Glomerular visceral epithelial cell (primary cell): ENCODE results near the gene CYBRD1.
"Not testable (repeated sequence)": the region's sequence is repeated elsewhere in the genome, so short reads cannot be mapped to it uniquely, and the experiment has no call there.

ENCODE experiments used
- DNase-seq: peaks from one replicate; pipeline ENCODE4 v3.0.0-alpha.2; 2016; ENCODE audit errors: extremely low spot score

CYBRD1 gene

DNA sequence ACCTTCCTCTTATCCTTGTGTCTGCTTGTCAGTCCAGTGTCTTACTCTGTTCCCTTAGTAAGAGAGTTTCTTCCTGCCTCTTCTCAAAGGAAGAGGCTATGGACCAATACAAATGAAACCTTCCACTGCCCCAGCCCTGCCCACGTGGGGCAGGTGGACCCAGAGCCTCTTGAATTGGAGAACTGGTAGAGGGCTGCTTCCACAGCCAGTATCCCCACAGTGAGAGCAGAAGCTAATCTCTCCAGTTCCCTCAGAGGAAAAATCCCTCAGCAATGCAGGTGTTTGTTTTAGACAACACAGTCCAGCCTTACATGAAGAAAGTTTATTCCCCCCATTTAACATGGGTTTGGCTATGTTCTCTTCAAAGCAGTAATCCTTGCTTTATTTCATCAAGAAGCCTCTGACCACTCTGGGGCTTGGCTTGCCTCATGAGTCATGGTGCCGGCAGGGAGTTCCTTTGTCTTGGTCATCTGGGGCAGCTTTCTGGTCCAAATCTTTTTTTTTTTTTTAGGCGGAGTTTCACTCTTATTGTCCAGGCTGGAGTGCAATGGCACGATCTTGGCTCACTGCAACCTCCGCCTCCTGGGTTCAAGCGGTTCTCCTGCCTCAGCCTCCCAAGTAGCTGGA lies 6.5 kb upstream of the CYBRD1 start:
- DNase-seq, result peak; percentile 46

DNA sequence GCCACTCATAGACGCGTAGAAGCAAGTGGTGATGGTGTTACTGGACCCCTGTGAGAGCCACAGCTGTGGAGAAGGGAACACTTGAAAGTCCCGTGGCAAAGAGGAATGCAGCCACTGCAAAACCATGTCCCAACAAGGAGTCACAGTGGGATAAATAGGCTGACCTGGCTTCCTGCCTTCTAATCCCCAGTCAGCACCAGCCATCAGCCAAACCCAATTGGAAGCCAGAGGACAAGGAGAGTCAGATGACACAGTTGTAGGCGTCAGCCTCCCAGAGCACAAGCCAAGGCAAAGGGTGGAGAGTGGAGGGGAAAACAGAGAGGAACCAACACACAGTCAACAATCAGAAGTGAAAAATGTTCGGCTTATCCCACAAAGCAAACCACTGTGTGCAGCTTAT lies 5.5 kb upstream of the CYBRD1 start:
- no peak for DNase-seq

DNA sequence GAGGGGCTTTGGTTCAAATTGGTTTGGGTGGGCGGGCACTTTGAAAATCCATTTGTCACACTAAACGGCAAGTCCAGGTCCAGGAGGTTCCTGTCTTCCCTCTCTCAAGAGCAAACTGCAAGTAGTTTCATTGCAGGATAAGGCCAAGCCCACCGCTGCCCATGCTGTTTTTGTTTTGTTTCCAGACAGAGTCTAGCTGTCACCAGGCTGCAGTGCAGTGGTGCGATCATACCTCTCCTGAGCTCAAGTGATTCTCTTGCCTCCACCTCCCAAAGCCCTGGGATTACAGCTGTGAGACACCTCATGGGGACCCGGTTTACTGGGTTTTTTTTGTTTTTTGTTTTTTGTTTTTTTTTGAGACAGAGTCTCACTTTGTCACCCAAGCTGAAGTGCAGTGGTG lies 1.8 kb upstream of the CYBRD1 start:
- DNase-seq, result no peak

DNA sequence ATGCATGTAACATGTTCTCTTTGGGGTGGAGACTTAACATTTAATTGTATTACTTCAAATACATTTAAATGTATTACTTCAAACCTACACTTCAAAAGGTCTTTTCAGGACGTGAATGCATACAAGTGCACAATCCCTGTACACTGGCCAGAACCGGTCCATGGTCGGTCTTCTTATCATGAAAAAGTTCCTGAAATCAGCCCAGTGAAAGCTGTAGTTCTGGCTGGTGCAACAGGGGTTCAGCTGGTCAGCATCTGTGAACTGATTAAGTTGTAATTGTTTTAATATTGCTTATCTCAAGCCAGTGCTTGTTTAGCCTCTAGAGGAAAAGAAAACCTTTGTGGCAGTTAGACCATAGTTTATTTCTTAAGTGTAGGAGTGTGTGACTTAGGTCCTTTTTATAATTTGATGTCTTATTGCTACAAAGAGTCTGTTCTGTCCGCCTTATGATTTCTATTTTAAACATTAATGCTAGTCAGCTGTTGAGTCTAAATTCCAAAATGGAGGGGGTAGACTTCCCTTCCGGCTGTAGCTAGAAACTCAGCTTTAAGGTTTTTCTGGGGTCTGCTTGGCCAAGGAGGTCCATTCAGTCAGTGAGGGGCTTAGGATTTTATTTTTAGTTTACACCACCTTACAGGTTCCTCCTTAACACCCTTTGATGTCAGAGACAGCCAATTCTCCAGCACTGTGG lies 768 bp upstream of the CYBRD1 start:
- DNase-seq, result no peak

DNA sequence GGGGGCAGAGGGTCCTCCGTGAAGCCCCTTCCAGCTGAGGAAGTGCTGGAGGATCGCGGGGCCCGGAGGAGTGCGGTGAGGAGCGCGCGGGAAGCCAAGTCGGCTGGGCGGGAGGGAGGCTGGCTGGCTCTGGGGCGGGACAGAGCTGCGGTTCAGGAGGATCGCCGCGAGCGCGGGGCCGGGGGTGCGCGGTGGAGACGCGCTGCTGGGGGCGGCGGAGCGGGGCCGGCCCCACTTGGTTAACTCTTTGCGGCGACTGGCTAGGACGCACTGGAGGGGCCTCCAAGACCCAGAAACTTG lies 464 bp downstream of the CYBRD1 start:
- peak; percentile 45 for DNase-seq

DNA sequence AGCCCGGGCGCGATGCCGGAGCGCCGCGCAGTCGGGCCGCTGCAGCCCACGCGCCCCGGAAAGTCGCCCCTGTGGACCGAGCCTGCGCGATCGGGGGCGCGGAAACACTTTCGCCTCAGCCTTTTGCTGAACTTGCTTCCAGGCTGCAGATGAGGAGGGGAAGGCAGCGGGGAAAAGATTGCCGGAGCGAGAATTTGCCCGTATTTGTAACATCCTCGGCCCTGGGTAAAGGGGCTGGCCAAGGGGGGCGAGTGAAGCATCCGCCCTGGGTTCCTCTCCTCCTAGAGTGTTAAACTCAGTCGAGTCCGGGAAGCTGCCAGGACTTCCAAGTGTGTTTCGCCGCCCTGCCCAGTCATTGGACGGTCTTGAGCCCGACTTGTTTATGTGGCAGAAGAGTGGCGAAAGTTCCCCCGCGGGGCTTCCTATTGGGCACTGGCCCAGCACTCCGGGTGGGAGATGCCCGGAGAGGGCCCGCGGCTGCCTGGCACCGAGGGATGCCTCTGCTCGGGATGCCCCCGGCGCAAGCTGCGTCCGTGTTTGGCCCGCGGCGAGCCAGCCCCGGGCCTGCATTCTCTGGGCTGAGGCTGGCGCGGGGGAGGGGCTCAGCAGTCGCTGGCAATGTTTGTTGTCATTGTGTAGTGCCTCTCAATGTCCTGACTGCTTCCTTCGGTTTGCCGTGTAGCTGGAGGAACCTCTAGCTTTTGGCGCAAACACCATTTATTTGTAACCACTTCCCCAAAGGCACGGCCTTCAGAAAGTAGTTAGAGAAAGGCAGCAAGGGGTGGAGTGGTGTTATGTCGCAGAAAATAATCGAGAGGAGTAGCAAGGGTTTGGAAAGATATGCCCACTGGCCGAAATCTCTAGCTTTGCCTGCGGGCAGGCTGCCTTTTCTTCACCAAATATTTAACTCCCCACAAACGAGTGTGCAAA lies 1.1 kb downstream of the CYBRD1 start:
- DNase-seq, result peak; percentile 77

DNA sequence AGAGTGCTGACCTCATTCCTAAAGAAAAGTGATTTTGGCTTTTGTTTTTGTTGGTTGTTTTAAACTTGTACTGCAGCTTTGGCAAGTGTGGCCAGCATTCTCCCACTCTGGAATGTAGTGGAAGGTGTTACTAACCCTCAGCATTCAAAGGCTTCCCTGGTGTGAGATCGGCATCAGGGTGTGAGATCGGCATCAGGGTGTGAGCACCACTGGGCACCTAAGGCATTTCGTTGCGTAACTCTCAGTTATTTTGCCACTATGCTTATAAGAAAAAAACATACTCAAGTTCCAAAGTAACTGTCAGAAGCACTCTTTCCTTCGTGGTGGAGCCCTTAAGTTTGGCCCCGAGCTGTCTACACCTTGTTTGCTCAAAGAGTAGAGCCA lies 1.7 kb downstream of the CYBRD1 start:
- peak; percentile 60 for DNase-seq

DNA sequence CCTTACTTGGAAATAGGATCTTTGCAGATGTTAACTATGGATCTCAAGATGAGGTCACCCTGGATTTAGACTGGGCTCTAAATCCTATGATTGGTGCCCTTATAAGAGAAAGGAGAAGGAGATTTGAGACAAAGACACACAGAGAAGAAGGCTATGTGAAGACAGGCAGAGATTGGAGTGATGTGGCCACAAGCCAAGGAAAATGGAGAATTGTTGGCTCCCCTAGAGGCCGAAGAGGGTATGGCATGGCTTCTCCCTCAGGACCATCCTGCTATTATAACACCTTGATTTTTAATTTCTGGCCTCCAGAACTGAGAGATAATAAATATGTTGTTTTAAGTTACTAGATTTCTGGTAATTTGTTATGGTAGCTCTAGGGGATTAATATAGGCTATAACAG lies 7.6 kb downstream of the CYBRD1 start:
- DNase-seq, result no peak

DNA sequence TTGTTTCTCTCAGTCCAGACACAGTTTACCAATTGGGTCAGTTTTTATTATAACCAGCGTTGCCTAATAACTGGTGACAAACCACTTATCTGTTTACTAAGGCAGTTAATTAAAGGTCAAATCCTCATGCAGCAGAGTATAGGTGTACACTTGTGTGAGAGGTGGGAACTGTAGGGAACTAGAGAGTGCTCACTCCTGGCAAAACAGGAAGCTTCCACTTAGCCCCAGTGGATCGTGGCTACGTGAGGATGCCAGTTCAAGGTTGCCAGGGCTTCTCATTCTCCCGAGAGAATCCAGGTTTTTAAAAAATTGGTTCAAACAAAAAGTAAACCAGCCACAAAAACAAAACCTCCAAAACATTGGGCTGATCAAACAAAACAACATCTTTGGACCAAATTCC lies 8.1 kb downstream of the CYBRD1 start:
- no peak for DNase-seq

DNA sequence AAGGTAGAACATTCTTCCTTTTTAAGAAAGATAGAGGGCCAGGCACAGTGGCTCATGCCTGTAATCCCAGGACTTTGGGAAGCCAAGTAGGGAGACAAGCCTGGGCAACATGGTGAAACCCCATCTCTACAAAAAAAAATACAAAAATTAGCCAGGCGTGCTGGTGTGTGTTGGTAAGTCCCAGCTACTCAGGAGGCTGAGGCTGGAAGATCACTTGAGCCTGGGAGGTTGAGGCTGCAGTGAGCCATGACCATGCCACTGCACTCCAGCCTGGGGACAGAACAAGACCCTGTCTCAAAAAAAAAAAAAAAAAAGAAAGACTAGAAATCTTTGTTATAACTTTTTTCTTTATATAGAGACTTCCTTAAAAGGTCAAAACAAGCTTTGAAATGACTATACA lies 8.6 kb downstream of the CYBRD1 start:
- not testable (repeated sequence) for DNase-seq

DNA sequence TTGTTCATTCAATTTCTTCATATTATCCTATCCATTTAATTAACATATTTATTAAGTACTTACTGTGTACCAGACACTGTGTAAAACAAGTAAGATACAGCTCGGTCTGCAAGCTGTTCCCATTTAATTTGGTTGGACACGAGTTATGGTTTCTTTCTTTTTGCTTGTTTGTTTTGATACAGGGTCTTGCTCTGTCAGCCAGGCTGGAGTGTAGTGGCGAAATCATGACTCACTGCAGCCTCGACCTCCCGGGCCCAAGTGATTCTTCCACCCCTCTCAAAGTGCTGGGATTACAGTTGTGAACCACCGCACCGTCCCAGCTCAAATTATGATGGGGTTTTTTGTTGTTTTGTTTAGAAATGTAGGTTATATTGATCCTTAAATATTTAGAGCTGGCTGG lies 9.0 kb downstream of the CYBRD1 start:
- peak; percentile 65 for DNase-seq

DNA sequence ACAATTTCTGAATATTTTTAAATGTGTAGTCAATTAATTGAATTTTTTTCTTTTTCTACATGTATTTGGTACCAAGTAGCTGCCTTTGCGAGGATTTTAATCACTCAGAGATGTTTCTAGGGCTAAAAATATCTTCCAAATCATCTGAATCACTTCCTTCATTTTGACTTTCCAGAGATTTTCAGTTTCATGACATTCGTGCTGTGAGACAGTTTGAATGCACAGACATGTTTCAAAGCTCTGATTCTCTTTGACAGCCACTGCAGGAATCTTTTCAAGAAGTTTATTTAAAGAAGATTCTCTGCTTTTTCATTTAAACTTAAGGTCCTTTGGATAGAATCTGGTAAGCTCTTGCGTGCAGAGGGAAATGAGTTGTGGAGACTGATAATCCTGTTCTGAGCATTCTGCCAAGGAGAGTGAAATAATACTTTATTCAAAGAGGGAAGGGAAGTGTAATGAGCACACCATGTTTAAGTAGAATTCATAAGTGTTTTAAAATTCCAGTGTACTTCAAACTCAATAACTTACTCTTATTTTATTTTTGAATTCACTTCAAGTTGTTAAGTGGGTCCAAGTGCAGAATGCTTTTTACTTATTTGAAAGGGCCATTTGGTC lies 9.7 kb downstream of the CYBRD1 start:
- DNase-seq, result no peak

DNA sequence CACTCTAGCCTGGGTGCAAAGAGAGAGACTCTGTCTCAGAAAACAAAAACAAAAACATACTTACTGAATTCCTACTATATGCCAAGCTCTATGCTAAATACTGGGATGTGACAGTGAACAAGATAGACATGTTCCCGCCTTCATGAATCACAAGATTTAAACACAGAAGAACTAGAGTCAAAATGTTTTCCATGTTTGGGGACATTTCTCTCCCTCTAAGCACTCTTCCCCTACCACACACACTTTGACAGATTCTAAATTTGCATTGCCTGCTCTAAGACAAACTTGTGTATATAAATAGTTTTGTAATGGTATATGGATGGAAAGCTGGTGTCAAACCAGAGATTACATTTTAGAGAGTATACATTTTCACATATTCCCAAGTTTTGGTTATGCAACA lies 11.1 kb downstream of the CYBRD1 start:
- DNase-seq, result no peak

DNA sequence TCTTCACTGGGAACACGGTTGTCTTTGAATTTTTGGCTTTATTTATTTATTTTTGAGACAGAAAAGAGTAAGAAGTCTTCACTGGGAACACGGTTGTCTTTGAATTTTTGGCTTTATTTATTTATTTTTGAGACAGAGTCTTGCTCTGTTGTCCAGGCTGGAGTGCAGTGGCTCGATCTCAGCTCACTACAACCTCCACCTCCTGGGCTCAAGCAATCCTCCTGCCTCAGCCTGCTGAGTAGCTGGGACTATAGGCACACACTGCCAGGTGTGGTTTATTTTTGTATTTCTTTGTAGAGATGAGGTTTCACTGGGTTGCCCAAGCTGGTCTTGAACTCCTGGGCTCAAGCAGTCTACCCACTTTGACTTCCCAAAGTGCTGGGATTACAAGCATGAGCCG lies 13.3 kb downstream of the CYBRD1 start:
- DNase-seq, result not testable (repeated sequence)

DNA sequence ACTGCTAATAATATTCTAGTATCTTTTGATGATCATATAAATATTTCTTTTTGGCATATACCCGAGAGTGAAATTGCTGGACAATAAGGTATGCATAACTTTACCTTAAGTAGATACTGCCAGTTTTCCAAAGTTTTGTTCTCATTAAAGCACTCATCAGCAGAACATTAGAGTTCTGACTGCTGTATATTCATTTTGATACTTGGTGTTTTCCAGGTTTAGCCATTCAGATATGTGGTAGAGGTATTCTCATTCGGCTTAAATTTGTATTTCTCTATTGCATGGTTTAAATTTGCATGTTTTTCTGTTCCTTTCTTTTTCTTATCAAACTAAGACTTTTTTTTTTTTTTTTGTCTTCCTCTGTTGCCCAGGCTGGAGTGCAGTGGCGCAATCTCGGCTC lies 18.2 kb downstream of the CYBRD1 start:
- DNase-seq, result no peak

DNA sequence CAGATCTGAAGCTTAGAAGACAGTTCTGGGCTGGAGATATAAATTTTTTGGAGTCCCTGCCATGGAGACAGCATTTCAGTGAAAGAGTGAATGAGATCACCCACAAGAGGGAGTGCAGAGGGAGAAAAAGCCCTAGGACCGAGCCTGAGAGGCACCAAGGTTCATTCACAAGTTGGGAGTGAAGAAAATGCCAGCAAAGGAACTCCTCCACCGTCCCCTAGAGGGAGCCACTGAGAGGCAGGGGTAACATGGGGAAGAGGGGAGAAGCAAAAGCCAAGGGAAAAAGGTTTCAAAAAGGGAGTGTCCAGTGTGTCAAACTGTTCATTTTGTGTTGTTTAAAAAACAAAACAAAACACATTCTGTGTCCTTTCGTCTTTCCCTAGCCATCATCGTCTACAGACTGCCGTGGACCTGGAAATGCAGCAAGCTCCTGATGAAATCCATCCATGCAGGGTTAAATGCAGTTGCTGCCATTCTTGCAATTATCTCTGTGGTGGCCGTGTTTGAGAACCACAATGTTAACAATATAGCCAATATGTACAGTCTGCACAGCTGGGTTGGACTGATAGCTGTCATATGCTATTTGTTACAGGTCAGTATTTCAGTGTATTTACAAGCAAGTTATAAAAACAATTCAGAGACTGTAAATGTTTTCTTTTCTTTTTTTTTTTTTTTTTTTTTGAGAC lies 19.1 kb downstream of the CYBRD1 start:
- DNase-seq, result no peak

DNA sequence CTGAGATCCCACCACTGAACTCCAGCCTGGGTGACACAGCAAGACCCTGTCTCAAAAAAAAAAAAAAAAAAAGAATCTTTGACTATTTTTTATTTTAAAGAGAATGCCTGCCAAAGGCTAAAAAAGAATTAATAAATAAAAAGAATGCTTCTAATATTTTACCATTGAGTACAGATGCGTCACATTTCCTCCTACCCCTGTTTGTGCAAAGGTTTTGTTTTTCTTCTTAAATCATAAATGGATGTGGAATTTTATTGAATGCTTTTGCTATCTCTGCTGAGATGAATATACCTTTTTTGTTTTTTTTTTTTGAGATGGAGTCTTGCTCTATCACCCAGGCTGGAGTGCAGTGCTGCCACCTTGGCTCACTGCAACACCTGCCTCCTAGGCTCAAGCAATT lies 22.8 kb downstream of the CYBRD1 start:
- DNase-seq, result no peak

DNA sequence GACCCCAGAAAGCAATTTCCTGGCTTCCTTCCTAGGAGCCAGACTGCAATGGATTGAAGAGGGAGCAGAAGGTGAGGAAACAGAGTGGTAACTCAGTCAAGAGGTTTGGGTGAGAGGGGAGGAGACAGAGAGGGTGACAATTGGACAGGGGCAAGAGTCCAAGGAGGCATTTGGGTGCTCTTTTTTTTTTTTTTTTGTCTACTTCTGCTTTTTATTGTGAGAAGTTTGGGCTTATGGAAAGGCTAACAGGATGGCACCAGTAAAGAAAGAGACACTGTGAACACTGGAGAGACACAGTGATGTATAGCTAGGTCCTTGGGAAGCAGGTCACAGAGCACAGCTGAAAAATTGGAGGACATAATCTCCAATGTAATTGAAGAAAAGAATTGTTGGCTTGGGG lies 25.0 kb downstream of the CYBRD1 start:
- DNase-seq, result no peak

DNA sequence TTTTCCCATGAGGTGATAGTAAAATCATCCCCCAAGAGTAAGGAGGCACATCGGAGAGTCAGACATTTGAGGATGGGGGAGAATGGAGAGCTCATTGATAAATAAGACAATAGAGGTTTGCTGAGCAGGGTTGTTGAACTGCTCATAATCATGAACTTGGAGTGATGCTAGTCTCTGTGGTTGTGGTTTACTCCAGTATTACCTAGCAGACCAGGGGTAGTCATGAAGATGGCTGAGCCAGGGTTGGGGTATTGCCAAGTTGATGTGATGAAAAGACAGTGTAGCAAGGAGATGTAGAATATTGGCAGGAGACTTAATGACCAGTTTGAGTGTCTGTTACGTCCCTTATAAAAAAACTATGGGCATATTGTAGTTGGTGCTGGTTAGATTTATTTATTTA lies 25.4 kb downstream of the CYBRD1 start:
- peak; percentile 50 for DNase-seq

DNA sequence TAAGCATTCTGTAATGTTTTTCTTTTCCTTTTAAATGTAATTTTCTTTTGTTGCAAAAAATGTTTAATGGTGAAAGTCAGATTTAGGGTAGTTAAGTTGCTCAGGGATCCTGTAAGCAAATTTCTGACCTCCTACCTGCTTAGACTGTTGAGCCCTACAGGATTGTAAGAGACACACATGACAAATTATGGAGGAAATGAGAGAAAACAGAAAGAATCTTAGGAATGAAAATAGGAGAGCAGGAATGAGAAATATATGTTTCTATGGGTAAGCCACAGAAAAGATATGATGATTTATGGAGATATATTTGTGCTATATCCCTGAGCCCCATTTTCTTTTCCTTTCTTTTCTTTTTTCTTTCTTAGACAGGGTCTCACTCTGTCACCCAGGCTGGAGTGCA lies 28.3 kb downstream of the CYBRD1 start:
- DNase-seq, result peak; percentile 26

DNA sequence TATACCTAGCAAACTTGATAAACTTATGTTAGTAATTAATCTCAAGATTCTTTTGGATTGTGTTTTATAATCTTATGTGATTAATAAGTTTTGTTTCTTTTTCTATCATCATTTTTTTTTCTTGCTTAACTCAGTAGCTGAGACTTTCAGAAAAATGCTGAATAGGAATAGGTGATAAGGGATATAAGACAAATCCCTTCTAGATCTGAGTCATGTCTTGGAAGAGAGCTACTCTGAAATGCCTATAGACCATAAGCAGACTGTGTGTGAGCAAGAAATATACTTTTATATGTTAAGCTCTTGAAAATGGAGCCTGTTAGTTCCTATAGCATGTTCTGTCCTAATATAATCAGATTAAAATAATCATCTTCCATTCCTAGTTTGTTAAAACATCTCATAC lies 29.6 kb downstream of the CYBRD1 start:
- DNase-seq, result no peak

DNA sequence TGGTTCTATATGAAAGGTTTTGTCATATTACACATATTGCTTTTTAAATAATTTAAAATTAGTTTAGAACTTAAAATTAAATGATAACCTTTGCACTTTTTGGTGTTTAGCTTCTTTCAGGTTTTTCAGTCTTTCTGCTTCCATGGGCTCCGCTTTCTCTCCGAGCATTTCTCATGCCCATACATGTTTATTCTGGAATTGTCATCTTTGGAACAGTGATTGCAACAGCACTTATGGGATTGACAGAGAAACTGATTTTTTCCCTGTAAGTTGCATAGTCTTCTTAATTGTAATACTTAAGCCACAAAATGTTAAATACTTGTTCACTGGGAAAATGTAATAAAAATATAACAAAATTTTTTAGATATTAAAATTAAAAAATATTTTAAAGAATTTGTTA lies 31.0 kb downstream of the CYBRD1 start:
- DNase-seq, result no peak
